GM12892 (cell line): Measurements from ENCODE around the gene ST8SIA2.

Experiments used
- POLR2A ChIP-seq: IDR thresholded peaks from 2 replicates; pipeline ENCODE4 v1.6.1; 2011; ENCODE audit warnings: low read depth, low read length, control low read depth
- POLR2AphosphoS5 ChIP-seq: IDR thresholded peaks from 2 replicates; pipeline ENCODE4 v1.6.1; 2011; ENCODE audit warnings: low read depth, low read length, control low read depth

DNA sequence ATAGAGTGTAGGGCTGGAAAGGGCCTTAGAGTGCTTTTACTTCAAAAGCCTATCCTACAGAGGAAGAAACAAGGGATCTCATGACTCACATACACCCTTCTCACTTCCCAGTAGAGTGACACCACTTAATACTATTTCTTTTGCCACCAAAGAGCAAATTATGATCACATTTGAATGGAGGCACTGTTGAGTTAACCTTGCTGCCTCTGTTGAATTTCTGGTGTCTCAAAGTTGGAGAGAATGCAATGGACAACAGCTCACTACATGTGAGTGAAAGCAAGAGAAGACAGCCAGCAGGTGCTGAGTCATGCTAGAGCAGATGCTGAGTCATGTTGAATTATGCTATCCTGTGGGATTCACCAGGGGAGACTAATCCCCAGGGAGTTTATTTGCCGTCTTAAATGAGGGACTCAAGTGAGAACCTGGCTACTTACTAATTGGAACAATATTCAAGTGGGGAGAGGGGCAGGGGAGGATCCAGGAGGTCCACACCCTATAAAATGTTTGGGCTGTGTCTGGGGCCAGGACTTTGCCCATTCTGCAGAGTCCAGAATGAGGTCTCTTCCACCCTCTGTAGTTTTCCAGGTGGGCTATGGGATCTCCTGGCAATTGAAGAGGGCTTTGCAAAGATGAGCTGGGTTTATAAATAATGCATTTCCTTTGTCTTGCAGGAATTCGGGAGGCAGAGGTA lies 35.8 kb downstream of the ST8SIA2 start:
- TF ChIP-seq POLR2A (no peak), POLR2AphosphoS5 (no peak)
